OCI-LY3 (cell line): Measurements from ENCODE around the gene FAM89B.

Experiments used
- H2AFZ ChIP-seq: fragments of 200-600, 300-600 bp; shearing (Covaris generic); 2 replicates; pipeline ENCODE4 v1.6.0; 2014; ENCODE audit warnings: antibody characterized with exemption, low read depth, low read length
- H3K27ac ChIP-seq: fragments of 200-600, 300-600 bp; sonication (generic); 2 replicates; pipeline ENCODE4 v1.5.1; 2014; ENCODE audit warnings: mild to moderate bottlenecking, low read length, moderate library complexity, mixed read lengths
- H3K27me3 ChIP-seq: fragments of 200-600, 300-600 bp; sonication (generic); 2 replicates; pipeline ENCODE4 v1.6.1; 2014; ENCODE audit warnings: low read depth, low read length, mixed read lengths
- H3K36me3 ChIP-seq: fragments of 200-600, 300-600 bp; sonication (generic); replicated peaks from 2 replicates; pipeline ENCODE3; 2014; ENCODE audit warnings: low read depth, low read length, mixed read lengths
- H3K4me1 ChIP-seq: fragments of 300-600, 200-600 bp; sonication (generic); 2 replicates; pipeline ENCODE4 v1.6.1; 2014; ENCODE audit warnings: low read length, mixed read lengths
- H3K4me2 ChIP-seq: fragments of 200-600, 300-600 bp; sonication (generic); 2 replicates; pipeline ENCODE4 v1.6.1; 2014; ENCODE audit warnings: low read length, mixed read lengths
- H3K4me3 ChIP-seq: fragments of 300-600, 200-600 bp; sonication (generic); 2 replicates; pipeline ENCODE4 v1.5.1; 2014; ENCODE audit warnings: antibody characterized with exemption, mild to moderate bottlenecking, low read length, moderate library complexity
- H3K79me2 ChIP-seq: fragments of 300-600, 200-600 bp; shearing (Covaris generic); 2 replicates; pipeline ENCODE4 v1.6.1; 2014; ENCODE audit warnings: mild to moderate bottlenecking, low read length, mixed read lengths
- H3K9ac ChIP-seq: fragments of 300-600, 200-600 bp; shearing (Covaris generic); 2 replicates; pipeline ENCODE4 v1.6.0; 2014; ENCODE audit warnings: mild to moderate bottlenecking, low read length, moderate library complexity
- H3K9me3 ChIP-seq: fragments of 200-600, 300-600 bp; shearing (Covaris generic); 2 replicates; pipeline ENCODE4 v1.6.1; 2014; ENCODE audit warnings: low read length, mixed read lengths; ENCODE audit not compliant: insufficient read depth
- H4K20me1 ChIP-seq: fragments of 200-600, 300-600 bp; sonication (generic); 2 replicates; pipeline ENCODE4 v1.6.1; 2016; ENCODE audit warnings: low read length, mixed read lengths; ENCODE audit not compliant: insufficient read depth
- EZH2phosphoT487 ChIP-seq: fragments of 200-600 bp; shearing (Covaris generic); IDR thresholded peaks from 2 replicates; pipeline ENCODE4 v1.6.1; 2018; ENCODE audit warnings: antibody characterized with exemption, mixed run types, low read depth
- TF ChIP-seq, protein P1 (sequence below): fragments of 200-600, 300-600 bp; sonication (generic); IDR thresholded peaks from 2 replicates; pipeline ENCODE4 v1.5.1; 2014; ENCODE audit warnings: antibody characterized with exemption, low read length, low read depth

Gene FAM89B

DNA sequence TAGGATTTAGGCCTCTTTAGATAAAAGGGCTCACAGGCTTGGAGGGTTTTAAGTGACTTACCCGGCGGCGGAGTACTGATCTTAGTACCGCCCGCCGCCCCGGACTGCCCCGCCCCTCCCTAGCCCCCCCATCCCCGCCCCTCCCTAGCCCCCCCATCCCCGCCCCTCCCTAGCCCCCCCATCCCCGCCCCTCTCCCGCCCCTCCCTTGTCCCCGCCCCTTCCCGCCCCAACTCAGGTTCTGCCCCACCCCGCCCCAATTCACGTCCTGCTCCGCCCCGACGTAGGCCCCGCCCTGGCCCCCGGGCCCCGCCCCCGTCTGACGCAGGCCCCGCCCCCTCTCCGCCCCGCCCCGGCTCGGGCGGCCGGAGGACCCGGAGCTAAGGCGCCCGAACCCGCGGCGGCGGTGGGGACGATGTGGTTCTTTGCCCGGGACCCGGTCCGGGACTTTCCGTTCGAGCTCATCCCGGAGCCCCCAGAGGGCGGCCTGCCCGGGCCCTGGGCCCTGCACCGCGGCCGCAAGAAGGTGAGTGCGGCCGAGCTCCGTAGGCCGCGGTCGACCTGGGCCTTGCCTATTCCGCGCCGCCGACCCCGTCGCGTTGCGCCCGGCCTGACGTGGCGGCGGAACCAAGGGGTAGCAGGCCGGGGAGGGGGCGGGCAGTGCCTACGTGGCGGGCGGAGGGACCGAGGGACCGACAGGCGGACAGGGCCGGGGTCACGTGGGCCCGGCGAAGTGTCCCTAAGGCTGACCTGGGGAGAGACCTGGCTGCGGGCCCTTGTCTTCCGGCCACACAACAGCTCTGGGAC is 47.4 kb upstream of the FAM89B start, which contains the start of gene SCYL1:
TSS of gene SCYL1 (plus strand) at position 343 of the 805 bp plus-strand sequence. CDS start at position 414, 71 bp downstream.
- Histone ChIP-seq H3K4me2 (peak within 1 kb of the TSS; percentile 90), H3K27ac (peak within 1 kb of the TSS; percentile 55), H3K27me3 (no peaks in the 10 kb centered on the region), H3K9me3 (no peaks in the 10 kb centered on the region), H3K79me2 (peaks cover 15% of the 10 kb centered on the region), H3K36me3 (peaks cover 22% of the 10 kb centered on the region), H3K4me1 (peaks cover 37% of the 10 kb centered on the region), H4K20me1 (0 out of 2 replicates have a peak, but pooled peaks cover 3% of the 10 kb centered on the region), H3K9ac (peak within 1 kb of the TSS; percentile 81), H2AFZ (peak within 1 kb of the TSS; percentile 27; the same call in 1 of the 2 replicates), H3K4me3 (peak within 1 kb of the TSS; percentile 79)
- TF ChIP-seq EZH2phosphoT487 = no peak
- TF ChIP-seq, protein P1, sequence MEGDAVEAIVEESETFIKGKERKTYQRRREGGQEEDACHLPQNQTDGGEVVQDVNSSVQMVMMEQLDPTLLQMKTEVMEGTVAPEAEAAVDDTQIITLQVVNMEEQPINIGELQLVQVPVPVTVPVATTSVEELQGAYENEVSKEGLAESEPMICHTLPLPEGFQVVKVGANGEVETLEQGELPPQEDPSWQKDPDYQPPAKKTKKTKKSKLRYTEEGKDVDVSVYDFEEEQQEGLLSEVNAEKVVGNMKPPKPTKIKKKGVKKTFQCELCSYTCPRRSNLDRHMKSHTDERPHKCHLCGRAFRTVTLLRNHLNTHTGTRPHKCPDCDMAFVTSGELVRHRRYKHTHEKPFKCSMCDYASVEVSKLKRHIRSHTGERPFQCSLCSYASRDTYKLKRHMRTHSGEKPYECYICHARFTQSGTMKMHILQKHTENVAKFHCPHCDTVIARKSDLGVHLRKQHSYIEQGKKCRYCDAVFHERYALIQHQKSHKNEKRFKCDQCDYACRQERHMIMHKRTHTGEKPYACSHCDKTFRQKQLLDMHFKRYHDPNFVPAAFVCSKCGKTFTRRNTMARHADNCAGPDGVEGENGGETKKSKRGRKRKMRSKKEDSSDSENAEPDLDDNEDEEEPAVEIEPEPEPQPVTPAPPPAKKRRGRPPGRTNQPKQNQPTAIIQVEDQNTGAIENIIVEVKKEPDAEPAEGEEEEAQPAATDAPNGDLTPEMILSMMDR = no peak

GRCh38 chr11:65525546-65526480 is 46.5 kb upstream of the FAM89B start:
- Histone ChIP-seq H3K27me3 (no peaks in the 10 kb centered on the region), H2AFZ (no peak overlapping the region), H3K9ac (peak overlapping the region; percentile 81), H3K27ac (peak overlapping the region; percentile 45), H3K4me3 (peak overlapping the region; percentile 79), H4K20me1 (0 out of 2 replicates have a peak, but pooled peaks cover 3% of the 10 kb centered on the region), H3K9me3 (no peaks in the 10 kb centered on the region), H3K36me3 (peaks cover 29% of the 10 kb centered on the region), H3K4me1 (peaks cover 37% of the 10 kb centered on the region), H3K79me2 (peaks cover 15% of the 10 kb centered on the region), H3K4me2 (peak overlapping the region; percentile 90)
- TF ChIP-seq, protein P1 = no peak
- TF ChIP-seq EZH2phosphoT487 = no peak

- H4K20me1 ChIP-seq = 0 out of 2 replicates have a peak, but pooled peaks cover 3% of the 10 kb centered on the region
- peaks cover 15% of the 10 kb centered on the region for H3K79me2 ChIP-seq
- no peak overlapping the region for H2AFZ ChIP-seq
- no peak overlapping the region for H3K4me2 ChIP-seq
- H3K27me3 ChIP-seq = no peaks in the 10 kb centered on the region
- no peak overlapping the region for H3K9ac ChIP-seq
- H3K4me1 ChIP-seq = peaks cover 37% of the 10 kb centered on the region
- H3K9me3 ChIP-seq = no peaks in the 10 kb centered on the region
- no peak for TF ChIP-seq EZH2phosphoT487
- TF ChIP-seq, protein P1 = no peak
- peaks cover 38% of the 10 kb centered on the region for H3K36me3 ChIP-seq
- no peak overlapping the region for H3K4me3 ChIP-seq
- no peak overlapping the region for H3K27ac ChIP-seq
These were observed 45.6 kb upstream of the FAM89B start for GRCh38 chr11:65526744-65527143.
